ENCODE measurements around the gene FES. TPM values are rescaled to one million over a fixed set of nuclear protein-coding genes. Genes with fewer than 3 reads are reported as not detected.

FES gene
- total RNA-seq, 1 donor from 2014 or later = 15.1 TPM

- TF ChIP-seq CTCF (IDR thresholded peaks at IDR 0.05; ENCODE audit: insufficient read depth, low read length, poor library complexity, severe bottlenecking) = peak; percentile 89
- Histone ChIP-seq H3K36me3 (ENCODE audit: control insufficient read depth, insufficient read depth, low read length) (peaks cover 5% of the 10 kb centered on the region), H3K27me3 (ENCODE audit: control insufficient read depth, insufficient read depth, low read length) (no peaks in the 10 kb centered on the region), H3K4me3 (ENCODE audit: low read depth, low read length) (peak overlapping the region; percentile 75)
- no peak for DNase-seq (ENCODE audit: low read depth)
These were observed 17.9 kb downstream of the FES start for GRCh38 chr15:90902040-90902839.

GRCh38 chr15:90902840-90903732 lies 18.8 kb downstream of the FES start, which contains the start of gene MAN2A2:
Gene MAN2A2 (plus strand): TSS chr15:90903302. CDS start chr15:90904208, 906 bp downstream.
- Histone ChIP-seq H3K4me3 (ENCODE audit: low read depth, low read length) (peak within 1 kb of the TSS; percentile 75), H3K36me3 (ENCODE audit: control insufficient read depth, insufficient read depth, low read length) (peaks cover 5% of the 10 kb centered on the region), H3K27me3 (ENCODE audit: control insufficient read depth, insufficient read depth, low read length) (no peaks in the 10 kb centered on the region)
- DNase-seq (ENCODE audit: low read depth) = no peak
- no peak for TF ChIP-seq CTCF (IDR thresholded peaks at IDR 0.05; ENCODE audit: insufficient read depth, low read length, poor library complexity, severe bottlenecking)

GRCh38 chr15:90903733-90904536 lies 19.6 kb downstream of the FES start:
- Histone ChIP-seq H3K4me3 (ENCODE audit: low read depth, low read length) (peak overlapping the region; percentile 75), H3K36me3 (ENCODE audit: control insufficient read depth, insufficient read depth, low read length) (peaks cover 5% of the 10 kb centered on the region), H3K27me3 (ENCODE audit: control insufficient read depth, insufficient read depth, low read length) (no peaks in the 10 kb centered on the region)
- DNase-seq (ENCODE audit: low read depth) = no peak
- TF ChIP-seq CTCF (IDR thresholded peaks at IDR 0.05; ENCODE audit: insufficient read depth, low read length, poor library complexity, severe bottlenecking) = peak; percentile 30

- no peak for DNase-seq (ENCODE audit: low read depth)
- TF ChIP-seq CTCF (IDR thresholded peaks at IDR 0.05; ENCODE audit: insufficient read depth, low read length, poor library complexity, severe bottlenecking) = no peak
- Histone ChIP-seq H3K4me3 (ENCODE audit: low read depth, low read length) (no peak overlapping the region), H3K36me3 (ENCODE audit: control insufficient read depth, insufficient read depth, low read length) (peaks cover 5% of the 10 kb centered on the region), H3K27me3 (ENCODE audit: control insufficient read depth, insufficient read depth, low read length) (no peaks in the 10 kb centered on the region)
These were observed 20.4 kb downstream of the FES start for GRCh38 chr15:90904746-90905145.

GRCh38 chr15:90905306-90906180 lies 21.2 kb downstream of the FES start:
- no peak for DNase-seq (ENCODE audit: low read depth)
- no peaks in the 10 kb centered on the region for H3K27me3 ChIP-seq (ENCODE audit: control insufficient read depth, insufficient read depth, low read length)
- no peak overlapping the region for H3K4me3 ChIP-seq (ENCODE audit: low read depth, low read length)
- peaks cover 5% of the 10 kb centered on the region for H3K36me3 ChIP-seq (ENCODE audit: control insufficient read depth, insufficient read depth, low read length)
- no peak for TF ChIP-seq CTCF (IDR thresholded peaks at IDR 0.05; ENCODE audit: insufficient read depth, low read length, poor library complexity, severe bottlenecking)
